Measurements from ENCODE around the gene LPAR5.

Gene LPAR5

GRCh38 chr12:6635856-6636531 lies at the start of gene LPAR5:
TSS of gene LPAR5 (minus strand) at chr12:6635959. CDS start at chr12:6621248, 14,711 bp downstream.
- peak; percentile 45 for DNase-seq

- peak; percentile 50 for DNase-seq
Measured at GRCh38 chr12:6684609-6685008, 48.9 kb upstream of the LPAR5 start.

GRCh38 chr12:6676962-6677361 lies 41.2 kb upstream of the LPAR5 start:
- DNase-seq: no peak

DNA sequence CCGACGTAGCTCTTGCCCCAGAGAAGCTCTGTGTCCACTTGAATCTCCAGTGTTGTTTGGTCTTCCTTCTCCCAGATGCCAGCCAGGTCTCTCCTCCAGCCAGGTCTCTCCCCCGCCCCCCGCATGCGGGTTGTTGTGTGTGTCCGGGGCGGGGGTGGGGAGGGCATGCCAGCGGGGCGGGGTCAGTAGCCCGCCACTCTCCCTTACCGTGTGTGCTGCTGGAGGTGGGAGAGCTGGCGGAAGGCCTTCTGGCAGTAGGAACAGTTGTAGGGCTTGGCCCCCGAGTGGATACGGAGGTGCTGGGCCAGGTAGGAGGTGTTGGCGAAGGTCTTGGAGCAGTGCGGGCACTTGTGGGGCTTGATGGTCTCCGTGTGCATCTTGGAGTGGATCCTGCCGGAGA lies 36.4 kb upstream of the LPAR5 start:
- no peak for DNase-seq

GRCh38 chr12:6667559-6668210 lies 31.9 kb upstream of the LPAR5 start:
- no peak for DNase-seq

DNA sequence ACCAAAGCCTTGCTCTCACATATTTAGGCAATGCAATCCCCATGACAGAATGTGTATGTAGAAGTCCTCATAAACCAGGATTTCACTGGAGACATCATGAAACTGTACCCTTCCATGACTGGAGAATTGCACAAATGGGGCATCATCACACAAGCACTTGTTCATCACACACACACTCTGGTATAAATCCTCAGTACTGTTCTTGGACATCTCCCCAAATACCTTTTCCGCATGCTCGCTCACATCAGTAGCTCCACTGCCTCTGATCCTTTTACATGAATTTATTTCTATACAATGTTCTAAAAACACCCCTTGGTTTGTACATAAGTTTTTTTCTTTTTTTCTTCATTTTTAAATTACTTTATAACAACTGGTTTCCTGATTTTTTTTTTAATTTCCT lies 30.5 kb upstream of the LPAR5 start:
- no peak for DNase-seq

- DNase-seq: no peak
Measured at GRCh38 chr12:6664902-6665301, 29.1 kb upstream of the LPAR5 start.

- DNase-seq: peak; percentile 96
Measured at GRCh38 chr12:6662906-6663742, 27.4 kb upstream of the LPAR5 start, which contains the start of gene ING4. TSS of gene ING4 (minus strand) at chr12:6663119. CDS start at chr12:6663101, 18 bp downstream.

GRCh38 chr12:6662602-6662905 lies 26.8 kb upstream of the LPAR5 start:
- no peak for DNase-seq

DNA sequence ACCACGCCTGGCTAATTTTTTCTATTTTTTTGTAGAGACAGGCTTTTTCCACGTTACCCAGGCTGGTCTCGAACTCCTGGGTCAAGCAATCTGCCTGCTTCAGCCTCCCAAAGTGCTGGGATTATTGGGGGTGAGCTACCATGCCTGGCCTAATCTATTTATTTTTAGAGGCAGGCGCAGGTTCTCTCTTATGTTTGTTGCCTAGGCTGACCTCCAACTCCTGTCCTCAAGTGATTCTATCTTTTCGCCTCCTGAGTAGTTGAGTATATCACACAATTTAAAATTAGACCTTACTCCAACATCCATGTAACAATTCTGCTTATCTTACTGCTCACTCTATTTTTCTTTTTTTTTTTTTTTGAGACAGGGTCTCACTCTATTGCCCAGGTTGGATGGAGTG lies 18.2 kb upstream of the LPAR5 start:
- DNase-seq: no peak

DNA sequence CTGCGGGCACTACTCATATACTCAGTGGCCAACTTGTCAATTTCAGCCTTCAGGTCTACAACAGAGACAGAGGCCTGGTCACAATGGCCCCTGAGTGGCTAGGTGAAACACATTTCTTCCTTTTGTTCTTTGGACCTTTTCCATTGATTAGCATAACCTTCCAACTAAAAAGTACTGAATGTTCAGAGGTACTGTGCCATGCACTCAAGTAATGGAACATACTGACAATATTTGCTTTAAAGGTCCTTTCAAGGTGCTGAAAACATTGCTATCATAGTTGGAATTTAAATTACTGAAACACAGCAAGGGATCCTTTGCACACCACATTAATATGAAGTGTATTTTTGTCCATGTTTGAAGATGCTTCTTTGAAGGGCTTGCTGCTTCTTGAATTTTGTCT lies 17.6 kb upstream of the LPAR5 start:
- no peak for DNase-seq

- no peak for DNase-seq
Measured at GRCh38 chr12:6652391-6652790, 16.6 kb upstream of the LPAR5 start.

- no peak for DNase-seq
Measured at GRCh38 chr12:6650832-6651231, 15.1 kb upstream of the LPAR5 start.

DNA sequence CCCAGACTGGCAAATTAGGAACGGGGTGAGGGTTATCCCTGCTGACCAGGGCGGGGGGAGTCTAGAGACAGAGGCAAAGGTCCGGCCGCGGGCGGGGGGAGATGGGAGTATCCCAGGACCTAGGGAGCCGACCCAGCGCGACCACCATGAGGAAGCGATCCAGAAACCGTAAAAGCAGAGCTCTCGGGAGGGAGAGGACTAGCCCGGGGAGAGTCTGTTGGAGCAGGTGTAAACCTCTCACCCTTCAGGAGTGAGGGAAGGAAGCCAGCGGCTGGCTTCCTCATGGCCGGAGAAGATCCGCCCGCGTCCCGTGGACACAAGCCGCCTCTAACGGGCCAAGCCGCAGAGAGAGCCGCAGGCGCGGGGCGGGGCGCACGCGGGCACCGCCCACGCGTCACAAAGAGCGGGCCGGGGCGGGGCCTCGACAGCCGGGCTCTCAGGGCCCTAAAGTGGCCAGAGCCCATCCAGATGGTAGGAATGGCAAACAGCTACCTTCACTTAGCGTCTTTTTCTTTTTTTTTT lies 11.4 kb upstream of the LPAR5 start, which contains the start of gene ACRBP:
ACRBP (minus strand) TSS at position 350 of the 522 bp plus-strand sequence; CDS start at position 284, 66 bp downstream.
- peak; percentile 58 for DNase-seq

GRCh38 chr12:6646276-6647082 lies 10.7 kb upstream of the LPAR5 start:
- no peak for DNase-seq

DNA sequence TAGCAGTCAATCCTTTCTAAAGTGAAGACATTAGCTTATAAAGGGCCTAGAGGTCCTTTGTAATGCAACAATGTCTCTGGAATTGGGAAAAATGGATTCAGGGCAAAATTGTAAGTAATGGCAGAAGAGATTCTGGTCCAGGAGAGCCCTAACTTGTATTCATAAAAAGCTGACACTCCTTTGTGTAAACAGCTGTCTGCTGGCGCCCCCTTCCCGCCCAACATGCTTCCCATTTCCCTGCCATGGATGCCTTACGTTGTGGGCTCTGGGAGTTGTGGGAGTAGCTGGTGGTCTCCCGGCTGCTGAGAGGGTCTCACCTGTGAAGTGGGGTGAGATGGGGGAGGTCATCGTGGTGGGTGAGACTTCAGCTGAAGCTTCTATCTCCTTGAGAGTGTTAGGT lies 9.1 kb upstream of the LPAR5 start:
- peak; percentile 43 for DNase-seq

- no peak for DNase-seq
Measured at GRCh38 chr12:6644257-6644596, 8.5 kb upstream of the LPAR5 start.

DNA sequence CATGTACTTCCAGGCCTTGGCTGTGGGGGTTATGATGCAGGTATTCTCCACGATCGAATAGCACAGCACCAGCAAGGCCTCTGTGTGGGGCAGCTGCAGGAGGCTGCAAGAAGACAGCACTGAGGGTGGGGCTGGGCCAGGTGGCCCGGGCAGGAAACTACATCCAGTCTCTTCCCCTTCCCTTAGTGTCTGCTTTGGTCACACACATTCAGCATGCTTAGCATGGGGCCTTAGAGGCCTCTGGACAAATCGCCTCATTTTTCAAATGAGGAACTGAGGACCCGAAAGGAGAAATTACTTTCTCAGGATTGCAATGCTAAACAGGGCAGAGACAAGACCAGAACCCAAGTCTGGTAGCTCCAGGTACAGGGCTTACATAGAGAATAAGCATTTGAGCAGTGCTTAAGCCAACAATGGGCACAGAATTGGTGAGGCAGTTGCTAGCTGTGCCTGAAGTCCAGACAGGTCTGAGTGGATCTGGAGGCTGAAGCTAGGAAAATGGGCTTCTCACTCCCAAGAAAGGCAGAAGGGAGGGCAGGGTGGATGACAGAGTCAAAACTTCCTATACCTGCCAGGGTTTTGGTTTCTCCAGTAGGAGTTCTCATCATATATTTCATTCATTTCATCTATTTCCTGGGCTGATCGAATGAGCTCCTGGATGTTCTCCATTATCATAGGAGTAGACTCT lies 8.0 kb upstream of the LPAR5 start:
- no peak for DNase-seq

- DNase-seq: no peak
Measured at GRCh38 chr12:6641131-6641530, 5.4 kb upstream of the LPAR5 start.

GRCh38 chr12:6640497-6640896 lies 4.7 kb upstream of the LPAR5 start:
- DNase-seq: no peak

GRCh38 chr12:6639151-6639801 lies 3.5 kb upstream of the LPAR5 start:
- DNase-seq: no peak

GRCh38 chr12:6638305-6638704 lies 2.5 kb upstream of the LPAR5 start:
- DNase-seq: no peak
